Calu3 (cell line): Measurements from ENCODE around the gene IGFL4. TPM values are rescaled to one million over a fixed set of nuclear protein-coding genes. Genes with fewer than 3 reads are reported as not detected.

Source experiments
- BruUV-seq: library from RNA; stranded (reverse); fragments of 400-500 nt; replicated peaks from 2 replicates; lab custom pipeline; 2021; lab: Mats Ljungman, UMichigan
- CTCF ChIA-PET: fragments of 300-600 bp; sonication (Branson Sonifier 250); formaldehyde crosslinking; loops from one replicate; lab custom pipeline; 2022; ENCODE audit warnings: antibody characterized with exemption; lab: Charles Lee
- DNase-seq: peaks from one replicate; pipeline ENCODE4 v3.0.0; 2022
- H3K27ac Mint-ChIP-seq: one replicate; pipeline ENCODE4 v1.8.0; 2022; ENCODE audit warnings: mixed read lengths; ENCODE audit not compliant: unreplicated experiment
- H3K27me3 Mint-ChIP-seq: one replicate; pipeline ENCODE4 v1.8.0; 2022; ENCODE audit warnings: mixed read lengths; ENCODE audit not compliant: unreplicated experiment
- H3K36me3 Mint-ChIP-seq: one replicate; pipeline ENCODE4 v1.8.0; 2022; ENCODE audit warnings: mild to moderate bottlenecking, moderate library complexity, mixed read lengths; ENCODE audit not compliant: insufficient read depth, unreplicated experiment
- H3K4me1 Mint-ChIP-seq: one replicate; pipeline ENCODE4 v1.8.0; 2022; ENCODE audit warnings: mild to moderate bottlenecking, low read depth, mixed read lengths; ENCODE audit not compliant: unreplicated experiment
- H3K4me3 Mint-ChIP-seq: one replicate; pipeline ENCODE4 v1.8.0; 2022; ENCODE audit warnings: mild to moderate bottlenecking, low read depth, moderate library complexity, mixed read lengths; ENCODE audit not compliant: unreplicated experiment
- H3K9me3 Mint-ChIP-seq: one replicate; pipeline ENCODE4 v1.8.0; 2022; ENCODE audit warnings: low read depth, mixed read lengths; ENCODE audit not compliant: unreplicated experiment
- CTCF ChIP-seq: fragments of 200-600 bp; IDR thresholded peaks from one replicate; pipeline ENCODE4 v1.8.0; 2022; ENCODE audit warnings: antibody characterized with exemption; ENCODE audit not compliant: unreplicated experiment
- intact Hi-C: fragments of 100-400 bp; cut with micrococcal nuclease; formaldehyde crosslinking; loops from one replicate; pipeline ENCODE4 v1.10.0; 2022; ENCODE audit not compliant: unreplicated experiment
- total RNA-seq: library from RNA; stranded (reverse); gene quantifications from 2 replicates; pipeline ENCODE4 v1.2.3, GENCODE V29; 2022

Gene IGFL4
- total RNA-seq, 1 experiment from 2014 or later = not detected

- Mint-ChIP-seq H3K4me1 (peaks cover 5% of the 10 kb centered on the region), H3K9me3 (no peaks in the 10 kb centered on the region), H3K36me3 (no peaks in the 10 kb centered on the region), H3K27ac (no peak overlapping the region), H3K4me3 (no peak overlapping the region), H3K27me3 (peaks cover 98% of the 10 kb centered on the region)
- CTCF ChIA-PET = no interaction called here
- no peak for TF ChIP-seq CTCF
- intact Hi-C loops = no loop called here
- no peak for DNase-seq
- no TSS peak for BruUV-seq
Observed at GRCh38 chr19:46063201-46063600, 22.4 kb upstream of the IGFL4 start.

GRCh38 chr19:46060012-46060411 lies 19.2 kb upstream of the IGFL4 start:
- no peak overlapping the region for H3K27ac Mint-ChIP-seq
- peaks cover 98% of the 10 kb centered on the region for H3K27me3 Mint-ChIP-seq
- no TSS peak for BruUV-seq
- CTCF ChIA-PET = interaction anchor here (0.6 to 1.3 kb wide), 2 partner anchors 9 to 314 kb away, joined by 4 read pairs; no protein-coding TSS in a partner anchor
- H3K9me3 Mint-ChIP-seq = no peaks in the 10 kb centered on the region
- no peaks in the 10 kb centered on the region for H3K4me1 Mint-ChIP-seq
- no peak for TF ChIP-seq CTCF
- intact Hi-C loops = no loop called here
- no peak overlapping the region for H3K4me3 Mint-ChIP-seq
- DNase-seq = no peak
- H3K36me3 Mint-ChIP-seq = no peaks in the 10 kb centered on the region

GRCh38 chr19:46058778-46059177 lies 18.0 kb upstream of the IGFL4 start:
- Mint-ChIP-seq H3K4me1 (no peaks in the 10 kb centered on the region), H3K4me3 (no peak overlapping the region), H3K9me3 (no peaks in the 10 kb centered on the region), H3K27me3 (peaks cover 98% of the 10 kb centered on the region), H3K36me3 (no peaks in the 10 kb centered on the region), H3K27ac (no peak overlapping the region)
- no peak for DNase-seq
- CTCF ChIA-PET = no interaction called here
- no TSS peak for BruUV-seq
- intact Hi-C loops = no loop called here
- TF ChIP-seq CTCF = no peak

GRCh38 chr19:46056536-46056935 lies 15.7 kb upstream of the IGFL4 start:
- Mint-ChIP-seq H3K4me3 (no peak overlapping the region), H3K36me3 (no peaks in the 10 kb centered on the region), H3K27ac (no peak overlapping the region), H3K9me3 (no peaks in the 10 kb centered on the region), H3K27me3 (peaks cover 97% of the 10 kb centered on the region), H3K4me1 (no peaks in the 10 kb centered on the region)
- BruUV-seq = no TSS peak
- no peak for TF ChIP-seq CTCF
- intact Hi-C loops = no loop called here
- DNase-seq = no peak
- CTCF ChIA-PET = no interaction called here
